HG03108 (cell line): ENCODE measurements around the gene JAZF1.

Source experiments
- ATAC-seq: cut with Tn5 transposase; IDR thresholded peaks from one replicate; pipeline ENCODE4 v1.9.1; 2021; ENCODE audit warnings: moderate library complexity; ENCODE audit not compliant: unreplicated experiment

The JAZF1 gene

DNA sequence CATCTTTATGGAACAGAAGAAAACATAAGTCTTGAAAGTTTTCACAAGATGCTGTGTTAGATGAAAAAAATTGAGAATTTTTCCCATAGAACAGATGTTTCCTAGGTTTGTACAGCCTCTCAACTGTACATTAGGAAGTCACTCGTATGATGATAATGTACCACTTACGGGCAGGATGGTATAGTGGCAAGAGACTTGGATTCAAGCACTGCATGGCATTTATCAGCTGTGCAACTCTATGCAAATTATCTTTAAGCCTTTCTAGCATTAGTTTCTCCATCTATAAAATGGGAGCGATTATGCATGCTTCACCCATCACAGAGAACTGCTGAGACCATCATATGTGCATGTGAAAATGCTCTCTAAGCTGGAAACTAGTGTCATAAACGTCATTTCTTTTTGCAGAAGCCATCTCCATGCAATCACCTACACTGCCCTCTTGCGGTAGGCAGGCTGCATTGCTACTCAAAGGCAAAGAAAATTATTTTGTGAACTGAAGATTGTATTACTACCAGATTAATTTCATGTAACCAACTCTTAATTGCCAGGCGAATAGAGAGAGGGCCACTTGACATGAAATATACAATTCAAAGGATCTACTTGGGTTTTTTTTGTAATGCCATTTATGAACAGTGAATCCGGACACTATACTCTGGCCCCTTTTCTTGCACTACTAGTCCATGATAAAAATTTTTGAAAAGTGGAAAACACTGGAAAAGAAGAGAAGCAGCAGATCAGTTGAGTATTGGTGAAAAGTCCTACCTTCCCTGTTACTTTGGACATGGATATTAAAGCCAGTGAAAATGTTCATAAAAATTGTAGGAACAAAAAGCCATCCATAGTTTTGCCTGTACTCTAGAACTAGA lies 102.3 kb downstream of the JAZF1 start:
- ATAC-seq: no peak

DNA sequence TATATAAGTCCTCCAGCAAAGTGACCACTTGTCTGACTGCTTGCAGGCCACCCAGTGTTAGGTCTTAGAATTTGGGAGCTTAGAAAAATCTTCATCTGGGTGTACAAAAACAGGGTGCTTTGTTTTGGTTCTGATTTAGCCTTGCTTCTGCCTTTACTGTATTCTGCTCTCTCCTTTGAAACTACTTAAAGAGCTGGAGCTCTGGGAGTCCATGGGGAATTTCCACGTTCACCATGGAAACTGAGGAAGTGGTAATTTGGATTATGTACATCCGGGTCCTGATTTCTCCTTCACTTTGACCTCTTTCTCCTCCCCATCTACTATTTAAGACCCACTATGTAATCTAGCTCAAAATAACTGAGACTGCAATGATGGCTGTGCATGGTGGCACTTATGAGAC lies 103.0 kb downstream of the JAZF1 start:
- no peak for ATAC-seq

DNA sequence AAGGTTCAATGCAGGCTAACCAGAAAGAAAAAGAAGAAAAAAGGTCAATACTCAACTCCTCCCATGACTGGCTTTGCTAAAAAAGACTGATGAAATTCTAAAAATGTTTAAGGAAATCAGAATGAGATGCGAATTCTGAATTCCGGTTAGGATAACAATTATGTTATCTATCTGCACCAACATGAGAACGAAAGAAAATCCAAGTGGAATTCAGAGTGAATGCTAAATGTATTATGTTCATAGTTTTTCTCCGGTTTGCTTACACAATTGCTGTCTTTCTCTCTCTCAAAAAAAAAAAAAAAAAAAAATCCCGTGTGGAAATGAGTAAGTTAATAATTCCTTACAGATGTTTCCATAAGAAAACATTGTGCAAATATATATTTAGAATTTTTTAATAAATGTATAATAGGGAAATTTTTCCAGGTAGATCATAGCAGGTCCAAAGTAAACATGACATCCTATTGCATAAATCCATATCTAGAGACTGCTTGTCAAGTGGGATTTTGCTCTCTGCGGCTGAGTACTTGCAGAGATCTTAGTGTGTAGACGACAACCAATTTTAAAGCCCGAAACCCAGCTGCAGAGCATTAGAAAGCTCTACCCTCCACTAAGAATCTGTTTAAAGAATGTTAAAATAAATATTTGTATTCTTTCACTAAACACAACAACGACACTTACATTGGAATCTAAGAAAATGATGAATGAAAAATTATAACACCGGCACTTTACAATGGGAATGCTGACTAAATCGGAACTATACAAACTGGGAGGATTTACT lies 104.0 kb downstream of the JAZF1 start:
- no peak for ATAC-seq

DNA sequence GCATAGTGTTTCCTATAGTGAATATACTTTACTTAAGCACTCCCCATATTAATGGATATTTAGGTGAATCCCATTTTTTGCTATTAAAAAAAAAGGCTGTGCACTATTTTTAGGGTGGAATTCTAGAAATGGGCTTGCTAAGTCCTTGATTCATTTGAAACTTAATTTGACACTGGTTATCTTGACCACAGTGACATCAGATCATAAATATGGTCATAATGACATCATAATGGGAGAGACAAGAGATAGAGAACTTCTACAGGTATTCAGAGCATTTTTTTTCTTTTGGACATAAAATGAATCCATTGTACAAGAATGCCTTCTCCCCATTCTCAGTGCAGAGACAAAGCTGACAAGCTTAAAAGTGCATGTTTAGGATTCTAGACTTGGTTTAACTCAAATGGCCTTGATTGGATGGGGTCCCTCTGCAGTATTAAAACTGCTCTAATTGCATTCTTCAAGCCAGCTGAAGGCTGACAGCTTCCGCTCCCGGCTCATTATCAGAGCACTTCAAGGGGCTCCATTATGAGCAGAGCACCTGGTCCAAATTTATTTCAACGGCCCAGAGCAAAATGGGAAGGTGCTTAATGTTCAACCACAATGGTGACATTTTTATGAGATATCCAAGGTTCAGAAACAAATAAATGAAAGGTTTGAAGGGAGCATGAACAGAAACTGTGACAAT lies 104.8 kb downstream of the JAZF1 start:
- no peak for ATAC-seq

DNA sequence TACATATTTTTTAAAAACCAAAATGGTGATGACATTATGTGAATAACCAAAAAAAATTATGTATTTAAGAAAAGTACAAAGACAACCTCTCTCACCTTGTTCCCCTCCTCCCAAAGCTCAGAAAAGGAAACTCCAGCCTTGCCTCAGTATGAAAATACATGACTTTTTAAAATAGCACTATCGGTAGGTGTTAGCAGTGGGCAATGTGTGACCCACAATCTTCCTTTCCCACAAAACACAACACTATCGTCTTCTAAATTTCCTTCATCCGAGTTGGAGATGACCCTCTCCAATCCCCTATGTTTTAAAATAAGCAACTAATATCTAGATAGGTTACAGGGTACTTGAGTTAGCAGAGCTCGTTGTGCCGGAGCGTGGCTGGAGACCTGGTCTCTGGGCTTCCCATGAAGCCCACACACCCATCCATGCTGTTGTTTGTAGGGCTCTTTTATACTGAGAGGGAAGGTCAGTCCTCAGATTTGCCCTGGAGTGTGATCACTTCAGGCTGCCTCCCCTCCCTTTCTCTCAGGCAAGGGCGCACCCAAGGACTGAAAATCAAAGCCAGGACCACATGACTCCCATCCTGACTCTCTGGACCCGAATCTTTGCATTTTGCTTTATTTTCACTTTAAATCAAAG lies 107.6 kb downstream of the JAZF1 start:
- no peak for ATAC-seq

DNA sequence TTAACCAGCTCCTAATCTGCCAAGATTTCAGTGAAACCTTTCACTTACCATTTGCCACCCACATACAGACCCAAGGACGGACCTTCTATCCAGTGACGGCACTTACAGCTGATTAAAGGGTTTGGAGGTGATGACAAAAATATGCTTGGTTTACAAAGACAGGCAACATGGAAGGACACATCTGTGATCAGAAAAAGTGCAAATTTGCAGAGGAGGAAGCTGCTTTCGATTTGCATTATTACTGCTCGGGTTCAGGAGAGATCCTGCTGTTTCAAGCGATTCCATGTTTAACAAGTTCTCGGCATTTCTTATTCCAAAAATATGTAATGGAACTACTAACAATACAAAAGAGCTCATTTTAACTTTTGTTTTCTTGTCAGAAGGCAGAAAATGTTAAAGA lies 109.0 kb downstream of the JAZF1 start:
- no peak for ATAC-seq

DNA sequence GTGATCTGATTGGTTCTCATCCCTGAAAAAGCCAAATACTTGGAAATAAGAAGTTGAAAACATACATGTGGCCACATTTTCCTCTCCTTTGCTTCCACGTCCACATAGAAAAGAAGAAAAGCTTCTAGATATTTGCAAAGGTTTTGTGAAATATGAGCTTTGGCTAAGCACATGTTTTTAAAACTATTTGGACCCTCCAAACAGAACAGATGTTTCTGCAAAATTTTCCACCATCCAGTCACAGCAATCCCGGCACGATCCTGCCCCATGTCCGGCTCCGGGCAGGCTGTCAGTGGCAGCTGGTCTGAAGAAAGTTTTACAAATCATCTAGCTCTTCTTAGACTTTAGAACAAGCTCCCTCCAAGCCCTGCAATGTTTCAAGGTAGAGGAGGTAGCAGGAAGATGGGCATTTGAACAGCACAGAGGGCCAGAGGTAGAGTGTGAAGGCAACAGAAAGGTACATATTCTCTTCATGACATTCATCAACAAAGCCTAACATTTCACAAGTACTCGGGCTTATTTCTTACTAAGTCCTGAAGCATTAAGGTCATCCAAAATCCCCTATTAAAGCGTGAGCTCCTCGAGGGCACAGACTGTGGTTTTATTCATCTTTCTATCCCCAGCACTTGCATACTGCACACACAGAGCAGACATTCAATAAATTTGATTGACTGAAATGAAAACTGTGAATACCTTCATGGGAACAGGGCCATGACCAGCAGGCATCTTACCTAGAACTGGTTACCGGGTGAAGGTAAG lies 110.1 kb downstream of the JAZF1 start:
- ATAC-seq: no peak

DNA sequence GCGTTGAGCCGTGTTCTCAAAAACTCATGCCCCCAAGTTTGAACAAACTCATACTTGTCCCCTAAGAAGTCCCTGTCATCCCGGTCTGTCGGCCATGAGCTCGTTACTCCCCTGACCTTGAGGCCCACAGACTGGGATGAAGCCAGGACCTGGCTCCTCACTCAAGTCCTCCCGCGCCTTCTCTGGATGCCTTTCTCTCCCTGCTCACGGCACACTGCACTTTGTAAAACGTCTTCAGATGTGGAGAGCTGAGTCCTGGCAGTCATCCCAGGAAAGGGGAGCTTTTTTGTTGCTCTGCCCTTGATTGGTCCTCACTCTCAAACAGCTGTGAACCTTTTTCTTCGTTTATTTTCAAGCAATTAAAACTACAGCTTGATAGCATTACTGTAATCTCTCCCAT lies 110.8 kb downstream of the JAZF1 start:
- ATAC-seq: no peak

DNA sequence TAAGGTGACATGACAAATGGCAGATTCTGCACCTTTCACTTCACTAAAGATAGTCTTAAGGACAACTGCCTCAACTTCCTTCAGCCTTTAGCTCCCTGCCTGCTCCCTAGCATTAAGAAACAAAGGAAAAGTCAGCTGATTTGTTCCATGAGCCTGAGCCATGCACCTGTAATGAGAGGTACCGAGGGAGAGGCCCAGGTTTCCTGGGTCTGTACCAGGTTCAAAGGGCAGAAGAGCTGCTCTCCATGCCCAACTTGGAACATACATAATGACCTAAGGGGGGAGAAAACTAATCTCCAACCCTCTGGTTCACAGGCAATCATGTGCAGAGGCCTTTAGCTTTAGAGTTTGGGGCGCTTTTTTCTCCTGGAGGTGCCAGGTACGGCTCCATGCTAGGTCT lies 111.2 kb downstream of the JAZF1 start:
- ATAC-seq: no peak

DNA sequence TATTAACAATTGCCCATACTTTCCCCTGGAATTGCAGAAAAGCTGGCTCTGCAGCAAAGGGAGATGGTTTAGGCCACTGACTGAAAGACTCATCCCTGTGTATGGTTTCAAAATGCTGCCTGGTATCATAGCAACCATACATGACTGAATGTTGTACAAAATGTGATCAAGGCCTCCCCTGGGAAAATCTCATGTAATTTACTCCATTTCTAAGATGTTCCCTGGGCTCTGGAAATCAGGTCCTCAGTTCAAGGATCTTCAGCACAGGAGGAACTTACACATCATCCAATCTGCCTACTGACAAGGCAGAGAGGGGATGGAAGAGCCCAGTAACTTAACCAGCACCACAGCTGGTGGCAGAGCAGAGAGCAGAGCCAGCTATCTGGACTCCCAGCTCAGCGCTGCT lies 111.8 kb downstream of the JAZF1 start:
- no peak for ATAC-seq

DNA sequence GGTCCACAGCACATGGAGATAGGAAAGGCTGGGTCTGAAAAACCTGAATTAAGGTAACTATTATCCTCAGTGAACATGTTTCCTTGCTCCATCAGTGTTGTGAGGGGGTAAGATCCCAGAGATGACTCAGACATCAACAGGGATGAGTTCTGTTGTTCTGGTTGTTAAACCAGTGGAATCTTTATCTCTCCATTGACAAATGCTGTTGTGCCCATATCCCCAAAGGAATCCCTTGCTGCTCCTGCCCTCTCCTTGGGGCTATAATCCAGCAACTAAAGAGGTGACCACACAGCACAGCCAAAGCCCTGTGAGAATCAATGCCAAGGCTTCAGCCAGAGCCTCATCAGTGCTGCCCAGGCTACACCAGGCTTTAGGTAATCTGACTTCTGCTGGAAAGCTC lies 113.4 kb downstream of the JAZF1 start:
- no peak for ATAC-seq

DNA sequence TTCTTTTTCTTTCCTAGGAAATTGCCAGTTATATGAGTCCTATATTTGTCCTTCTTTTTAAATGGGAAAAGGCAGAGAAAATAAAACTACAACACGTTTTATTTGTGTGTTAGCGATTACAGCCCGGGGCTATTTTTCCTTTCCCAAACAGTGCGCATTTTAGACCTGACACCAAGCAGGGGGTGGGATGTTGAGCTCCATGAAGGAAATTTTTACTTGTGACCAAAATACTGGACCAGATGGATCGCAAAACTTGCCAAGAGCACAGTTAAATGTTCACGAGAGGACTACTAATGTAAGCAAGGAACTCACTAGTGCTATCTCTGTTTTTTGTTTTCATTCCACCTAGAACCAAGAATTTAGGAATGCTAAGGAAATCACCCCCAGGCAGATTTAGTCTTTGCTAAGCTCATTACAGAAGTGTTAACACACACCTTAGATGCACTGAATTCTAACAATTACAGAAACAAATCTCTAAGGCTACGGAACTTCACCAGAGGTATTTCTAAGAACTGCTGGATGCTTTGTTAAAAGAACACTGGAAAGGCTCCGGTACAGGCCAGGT lies 114.8 kb downstream of the JAZF1 start:
- ATAC-seq: no peak

DNA sequence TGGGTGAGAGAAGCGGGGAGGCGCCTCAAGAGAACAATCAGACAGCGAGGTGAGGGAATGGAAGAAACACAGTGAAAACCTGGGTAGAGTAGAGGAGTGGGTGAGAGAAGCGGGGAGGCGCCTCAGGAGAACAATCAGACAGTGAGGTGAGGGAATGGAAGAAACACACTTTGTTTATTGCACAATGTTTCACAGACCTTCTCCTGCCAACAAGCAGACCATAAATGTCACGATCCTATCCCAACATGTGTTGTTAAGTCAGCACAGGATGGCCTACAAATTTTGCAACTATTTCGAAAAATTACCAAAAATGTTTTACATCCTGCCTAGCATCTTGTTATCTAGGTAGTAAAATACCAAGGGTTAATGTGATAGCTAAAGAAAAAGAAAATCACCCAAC lies 115.3 kb downstream of the JAZF1 start:
- ATAC-seq: no peak

DNA sequence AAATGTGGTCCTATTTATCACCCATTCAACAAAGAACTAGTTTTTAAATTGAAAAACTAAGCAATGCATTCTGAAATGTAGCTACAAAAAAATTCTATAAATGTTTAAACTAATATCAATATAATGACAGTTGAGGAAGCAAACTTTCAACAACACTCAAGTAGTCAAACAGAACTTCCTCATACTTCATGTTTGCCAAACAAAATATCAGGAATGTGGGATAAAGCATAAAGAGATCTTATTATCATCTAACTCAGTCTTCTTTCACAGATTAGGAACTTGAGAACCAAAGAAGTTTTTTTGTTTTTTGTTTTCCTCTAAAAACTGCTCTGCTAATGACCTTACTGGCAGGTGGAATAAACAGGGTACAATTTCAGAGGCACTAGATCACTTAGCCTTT lies 116.2 kb downstream of the JAZF1 start:
- no peak for ATAC-seq

DNA sequence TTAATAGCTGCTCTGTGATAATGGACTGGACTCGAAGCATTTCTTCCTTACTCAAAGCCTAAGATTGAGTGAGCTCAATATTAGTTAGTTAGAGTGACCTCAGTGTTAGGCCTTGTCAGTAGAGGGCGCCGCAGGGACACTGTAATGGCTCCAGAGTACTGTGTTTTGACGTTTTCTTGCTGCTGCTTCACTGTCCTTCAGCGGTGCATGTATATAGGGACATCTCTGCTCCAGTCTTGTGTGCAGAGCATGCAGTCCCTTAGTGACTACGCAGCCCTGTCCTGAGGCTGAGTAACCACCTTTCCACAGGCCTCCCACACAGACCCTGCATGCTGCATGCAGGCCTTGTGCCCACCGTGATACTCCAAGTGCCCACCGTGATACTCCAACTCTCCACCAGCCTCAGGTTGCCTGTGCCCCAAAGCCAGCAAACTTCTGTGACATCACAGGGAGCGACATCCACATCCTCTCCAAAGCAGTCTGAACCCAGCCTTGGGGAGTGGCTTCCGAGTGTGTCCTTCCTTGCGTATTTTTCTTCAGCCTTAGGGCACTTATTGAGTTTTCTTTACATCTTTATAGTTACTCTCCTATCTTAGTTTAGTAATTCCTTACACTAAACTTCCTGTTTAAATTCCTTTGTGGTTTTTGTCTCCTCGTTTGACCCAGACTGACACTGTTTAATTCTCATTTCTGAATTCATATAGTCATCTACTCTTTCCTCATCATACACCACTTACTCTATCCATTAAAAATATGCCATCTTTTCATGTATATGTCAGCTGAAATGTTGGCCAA lies 118.2 kb downstream of the JAZF1 start:
- no peak for ATAC-seq

DNA sequence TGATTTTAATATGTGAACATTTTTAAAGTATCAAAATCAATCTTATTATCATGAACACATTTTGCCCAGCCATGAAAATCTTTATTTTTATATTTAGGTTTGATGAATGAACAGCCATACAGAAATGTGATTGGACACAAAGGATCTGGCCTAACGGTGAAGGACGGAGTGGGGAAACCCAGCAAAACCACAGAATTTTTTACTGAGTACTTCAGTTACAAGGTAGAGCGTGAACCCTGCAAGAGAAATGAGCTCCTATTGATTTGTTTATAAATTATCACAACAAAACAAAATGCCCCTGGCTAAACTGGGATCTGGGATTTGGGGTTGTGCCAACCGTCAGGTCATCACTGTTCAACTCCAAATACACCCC lies 118.8 kb downstream of the JAZF1 start:
- ATAC-seq: no peak

DNA sequence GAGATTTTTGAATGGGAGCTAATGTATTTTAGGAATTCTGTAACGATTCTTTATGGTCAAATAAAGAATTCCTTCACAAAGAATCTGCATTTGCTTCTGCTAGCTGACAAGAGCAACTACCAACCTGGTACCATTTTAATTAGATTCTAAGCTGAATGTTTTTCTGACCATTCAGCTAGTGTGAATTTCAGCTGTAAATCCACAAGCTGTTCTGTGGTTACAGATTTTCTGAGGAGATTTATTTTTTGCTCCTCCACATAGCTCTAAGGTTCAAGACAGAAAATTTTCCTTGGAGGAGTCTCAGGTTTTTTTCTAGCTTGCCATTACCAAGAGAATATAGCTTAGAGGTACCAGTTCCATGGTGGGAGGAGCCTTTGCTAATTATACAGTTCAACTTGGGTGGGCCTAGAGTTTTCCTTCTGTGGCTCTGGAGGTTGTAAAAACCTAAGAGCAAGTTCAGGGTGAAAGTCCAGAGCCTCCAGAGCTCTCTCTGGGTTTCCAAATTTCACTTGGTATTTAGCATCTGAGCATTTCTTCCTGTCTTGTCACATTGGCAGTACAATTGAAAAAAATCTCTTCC lies 120.1 kb downstream of the JAZF1 start:
- ATAC-seq: no peak

DNA sequence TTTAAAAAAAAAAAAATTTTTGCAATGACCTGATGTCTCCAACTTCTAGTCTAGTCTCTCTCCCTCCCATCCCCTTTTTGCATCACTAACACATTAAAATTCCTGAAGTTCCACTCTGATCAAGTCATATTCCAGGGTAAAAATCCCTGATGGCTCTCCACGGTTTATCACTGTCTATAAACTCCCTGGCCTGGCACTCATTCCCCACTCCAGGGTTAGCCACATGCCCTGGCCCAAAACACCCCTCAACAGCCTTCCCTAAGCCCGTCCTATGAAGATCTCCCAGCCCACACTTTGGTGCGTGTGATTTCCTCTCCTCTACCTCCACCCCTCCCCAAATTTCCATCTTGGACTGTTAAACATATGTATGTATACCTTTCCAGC lies 125.4 kb downstream of the JAZF1 start:
- no peak for ATAC-seq

DNA sequence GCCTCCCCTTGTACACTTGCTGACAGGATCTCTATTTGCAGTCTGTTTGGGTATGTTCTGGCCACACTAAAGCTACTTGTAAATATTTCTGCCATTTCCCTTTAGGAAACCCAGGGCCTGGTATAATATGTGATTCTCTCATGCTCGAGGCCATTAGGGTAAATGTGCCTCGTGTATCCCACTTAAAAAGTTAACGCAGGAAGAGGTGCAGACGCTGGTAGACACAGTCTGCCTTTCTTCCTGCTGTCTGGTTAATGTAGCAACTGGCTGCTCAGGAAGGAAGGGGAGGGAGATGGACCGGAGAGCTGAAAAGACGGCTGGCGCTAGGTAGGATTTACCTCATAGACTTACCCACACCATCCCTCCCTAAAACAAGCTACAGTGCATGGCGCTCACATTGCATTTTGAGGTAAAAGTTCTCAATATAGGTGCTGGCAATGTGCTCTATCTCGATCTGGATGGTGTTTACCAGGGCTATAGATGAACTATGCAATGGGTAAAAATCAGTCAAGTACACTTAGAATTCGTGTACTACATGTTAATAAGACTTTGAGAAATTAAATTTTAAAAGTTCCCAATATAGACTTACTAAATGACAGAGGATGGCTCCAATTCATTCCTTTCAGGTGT lies 125.9 kb downstream of the JAZF1 start:
- no peak for ATAC-seq
